ENCODE results near the gene COPS7A. TPM values are rescaled to one million over a fixed set of nuclear protein-coding genes. Genes with fewer than 3 reads are reported as not detected.

COPS7A gene
- total and polyA plus RNA-seq, 2 experiments from 2014 or later: 37.7 to 51.9 TPM

- TF ChIP-seq REST (IDR thresholded peaks at IDR 0.05; ENCODE audit: unreplicated experiment): no peak
- TF ChIP-seq ZNF462 (CRISPR knock-in tag; IDR thresholded peaks at IDR 0.05): no peak
- no peak for TF ChIP-seq STAT1 (IDR thresholded peaks at IDR 0.05; ENCODE audit: unreplicated experiment)
Observed at GRCh38 chr12:6747216-6747615, 23.4 kb downstream of the COPS7A start (continued).

DNA sequence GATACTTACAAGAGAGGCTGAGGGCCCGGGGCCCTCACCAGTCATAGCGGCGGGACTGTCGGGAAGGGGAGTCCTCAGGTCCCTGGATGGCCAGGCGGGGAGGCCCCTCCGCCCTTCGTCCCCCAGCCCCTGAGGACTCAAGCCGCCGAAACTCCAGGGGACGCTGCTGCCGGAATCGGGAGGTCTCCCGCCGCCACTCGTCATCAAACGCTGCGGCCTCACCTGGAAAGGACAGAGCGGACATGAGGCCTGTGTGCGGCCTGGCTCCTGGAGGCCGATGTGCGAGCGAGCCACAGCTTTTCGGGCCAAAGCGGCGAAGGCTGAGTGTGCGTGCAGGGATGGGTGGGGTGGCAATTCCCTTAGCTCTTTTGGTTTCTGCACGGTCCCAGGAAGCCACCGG, 24.9 kb downstream of the COPS7A start:
- H3K4me3 ChIP-seq: no peak overlapping the region
- DNase-seq (ENCODE audit: low spot score) (no peak), ATAC-seq (no peak)
- H3K27ac ChIP-seq (ENCODE audit: low read depth): no peak overlapping the region
- H3K4me2 ChIP-seq: no peak overlapping the region
- Mint-ChIP-seq H3K36me3 (ENCODE audit: low read depth) (peaks cover 71% of the 10 kb centered on the region), H3K4me1 (peaks cover 13% of the 10 kb centered on the region), H3K4me3 (no peak overlapping the region; the same call in 2 of the 3 replicates), H3K9me3 (no peaks in the 10 kb centered on the region), H3K27ac (no peak overlapping the region), H3K27me3 (ENCODE audit: insufficient read depth, low read depth, poor library complexity) (peaks cover 18% of the 10 kb centered on the region)
- H3K27me3 ChIP-seq (ENCODE audit: insufficient read depth): no peaks in the 10 kb centered on the region
- peaks cover 9% of the 10 kb centered on the region for H3K4me1 ChIP-seq (ENCODE audit: insufficient read depth)
- no peaks in the 10 kb centered on the region for H3K9me2 ChIP-seq (ENCODE audit: insufficient read depth)
- H3K36me3 ChIP-seq (ENCODE audit: insufficient read depth): peaks cover 35% of the 10 kb centered on the region
- 0 out of 2 replicates have a peak, but pooled peaks cover 9% of the 10 kb centered on the region for H3F3A ChIP-seq (replicated peaks; ENCODE audit: low read depth)
- H3K79me2 ChIP-seq (replicated peaks; ENCODE audit: insufficient read depth): peaks cover 24% of the 10 kb centered on the region
- no peak overlapping the region for H2AFZ ChIP-seq
- peaks cover 15% of the 10 kb centered on the region; the same call in 1 of the 2 replicates for H4K20me1 ChIP-seq (replicated peaks; ENCODE audit: insufficient read depth)
- no peak for TF ChIP-seq EZH2phosphoT487 (IDR thresholded peaks at IDR 0.05; ENCODE audit: unreplicated experiment)
- TF ChIP-seq CREB1 (CRISPR knock-in tag; IDR thresholded peaks at IDR 0.05; ENCODE audit: low read depth): no peak
- no peak for TF ChIP-seq ETS1 (IDR thresholded peaks at IDR 0.05)
- TF ChIP-seq NANOG (IDR thresholded peaks at IDR 0.05; ENCODE audit: borderline replicate concordance): no peak
- no peak for TF ChIP-seq STAT1 (IDR thresholded peaks at IDR 0.05; ENCODE audit: unreplicated experiment)
- TF ChIP-seq JUNB (IDR thresholded peaks at IDR 0.05; ENCODE audit: unreplicated experiment): no peak
- no peak for TF ChIP-seq ZNF331 (CRISPR knock-in tag; IDR thresholded peaks at IDR 0.05; ENCODE audit: low read depth)
